HG02981 (cell line): Measurements from ENCODE around the gene PIP4K2A.

Source experiments
- ATAC-seq: cut with Tn5 transposase; IDR thresholded peaks from one replicate; pipeline ENCODE4 v1.9.1; 2021; ENCODE audit warnings: mild to moderate bottlenecking, moderate library complexity; ENCODE audit not compliant: unreplicated experiment

Gene PIP4K2A

DNA sequence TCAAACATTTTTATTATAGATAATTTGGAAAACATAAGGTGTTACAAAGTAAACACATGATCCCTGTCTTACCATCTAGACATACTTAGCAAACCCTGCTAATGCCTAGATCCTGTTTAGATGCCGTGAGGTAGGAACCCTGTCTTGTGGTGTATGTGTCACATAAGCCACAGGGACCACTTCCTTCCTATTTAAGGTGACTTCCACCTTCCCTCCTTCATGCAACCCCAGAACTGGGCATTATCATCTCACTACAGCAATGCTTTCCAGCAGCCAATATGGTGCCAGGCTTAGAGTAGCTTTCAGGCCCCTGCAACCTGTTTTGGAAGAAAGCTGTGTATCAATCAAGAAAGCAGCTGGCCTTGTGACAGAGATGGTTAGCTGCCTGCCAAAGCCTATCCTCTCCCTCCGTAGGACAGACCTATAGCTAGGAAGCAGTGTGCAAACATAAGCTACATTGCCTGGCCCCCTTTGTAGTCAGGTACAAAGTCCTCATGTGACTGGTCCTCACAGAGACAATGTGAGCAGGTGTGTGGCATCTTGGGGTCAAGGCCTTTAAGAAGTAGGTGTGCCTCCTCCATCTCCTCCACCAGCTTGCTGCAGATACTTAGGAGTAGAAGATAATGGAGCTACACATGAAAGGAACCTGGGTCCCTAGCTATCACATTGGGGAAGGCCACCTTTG, 222.3 kb downstream of the PIP4K2A start:
- ATAC-seq = no peak

DNA sequence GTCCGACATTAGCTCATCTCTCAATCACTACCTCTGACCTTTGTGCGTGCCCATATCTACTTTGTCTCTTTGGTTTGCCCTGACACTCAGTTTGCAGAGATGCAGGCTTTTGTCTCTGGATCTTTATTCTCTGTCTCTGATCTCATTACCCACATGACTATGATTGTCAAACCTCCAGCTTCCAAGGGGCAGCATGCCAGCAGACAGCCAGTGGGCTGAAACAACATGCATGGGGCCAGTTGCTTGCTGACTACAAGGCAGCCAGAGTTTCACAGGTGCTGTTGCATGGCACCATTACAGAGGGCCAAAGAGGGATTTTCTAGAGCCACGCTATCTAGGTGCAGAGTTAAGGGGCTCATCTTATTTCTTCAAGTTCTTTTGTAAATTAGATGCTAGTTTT, 222.9 kb downstream of the PIP4K2A start:
- ATAC-seq = no peak

DNA sequence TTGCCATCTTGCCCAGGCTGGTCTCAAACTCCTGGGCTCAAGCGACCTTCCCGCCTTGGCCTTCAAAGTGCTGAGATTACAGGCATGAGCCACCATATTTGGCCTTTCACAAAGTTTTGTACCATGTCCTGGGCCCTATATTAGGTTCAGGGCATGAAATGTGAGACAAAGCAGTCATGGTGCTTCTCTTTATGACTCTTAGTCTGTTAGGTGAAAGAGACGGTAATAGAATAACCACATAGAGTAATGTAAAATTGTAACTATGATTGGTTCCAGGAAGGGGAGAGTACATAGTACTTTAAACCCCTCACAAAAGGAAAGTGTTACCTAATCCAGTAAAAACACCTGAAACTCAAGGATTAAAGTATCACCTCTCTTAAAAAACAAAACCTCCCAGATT, 224.4 kb downstream of the PIP4K2A start:
- no peak for ATAC-seq

DNA sequence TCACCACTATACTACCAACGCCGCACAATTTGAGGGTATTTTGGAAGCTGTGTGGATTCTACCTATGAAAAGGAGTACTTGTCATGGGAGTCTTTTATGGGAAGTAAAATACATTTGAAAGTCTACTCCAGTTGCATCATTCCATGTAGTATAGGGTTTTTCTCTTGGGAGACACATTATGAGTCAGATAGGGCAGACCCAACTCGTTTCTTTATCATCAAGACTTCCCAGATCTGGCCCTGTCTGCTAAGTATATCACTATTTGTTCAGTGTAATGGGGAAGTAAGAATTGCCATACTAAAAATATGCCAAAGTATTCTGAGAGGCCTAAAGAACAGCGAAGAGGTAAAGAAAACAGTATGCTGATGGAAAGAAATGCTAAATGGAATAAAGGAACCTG, 224.9 kb downstream of the PIP4K2A start:
- no peak for ATAC-seq

- ATAC-seq = no peak
These were observed 227.9 kb downstream of the PIP4K2A start for GRCh38 chr10:22486431-22486830.
